GM18861 (cell line): ENCODE results near the gene MPPED1.

Source experiments
- ATAC-seq: cut with Tn5 transposase; IDR thresholded peaks from one replicate; pipeline ENCODE4 v1.9.1; 2021; ENCODE audit not compliant: unreplicated experiment

The MPPED1 gene, protein sequence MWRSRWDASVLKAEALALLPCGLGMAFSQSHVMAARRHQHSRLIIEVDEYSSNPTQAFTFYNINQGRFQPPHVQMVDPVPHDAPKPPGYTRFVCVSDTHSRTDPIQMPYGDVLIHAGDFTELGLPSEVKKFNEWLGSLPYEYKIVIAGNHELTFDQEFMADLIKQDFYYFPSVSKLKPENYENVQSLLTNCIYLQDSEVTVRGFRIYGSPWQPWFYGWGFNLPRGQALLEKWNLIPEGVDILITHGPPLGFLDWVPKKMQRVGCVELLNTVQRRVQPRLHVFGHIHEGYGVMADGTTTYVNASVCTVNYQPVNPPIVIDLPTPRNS

DNA sequence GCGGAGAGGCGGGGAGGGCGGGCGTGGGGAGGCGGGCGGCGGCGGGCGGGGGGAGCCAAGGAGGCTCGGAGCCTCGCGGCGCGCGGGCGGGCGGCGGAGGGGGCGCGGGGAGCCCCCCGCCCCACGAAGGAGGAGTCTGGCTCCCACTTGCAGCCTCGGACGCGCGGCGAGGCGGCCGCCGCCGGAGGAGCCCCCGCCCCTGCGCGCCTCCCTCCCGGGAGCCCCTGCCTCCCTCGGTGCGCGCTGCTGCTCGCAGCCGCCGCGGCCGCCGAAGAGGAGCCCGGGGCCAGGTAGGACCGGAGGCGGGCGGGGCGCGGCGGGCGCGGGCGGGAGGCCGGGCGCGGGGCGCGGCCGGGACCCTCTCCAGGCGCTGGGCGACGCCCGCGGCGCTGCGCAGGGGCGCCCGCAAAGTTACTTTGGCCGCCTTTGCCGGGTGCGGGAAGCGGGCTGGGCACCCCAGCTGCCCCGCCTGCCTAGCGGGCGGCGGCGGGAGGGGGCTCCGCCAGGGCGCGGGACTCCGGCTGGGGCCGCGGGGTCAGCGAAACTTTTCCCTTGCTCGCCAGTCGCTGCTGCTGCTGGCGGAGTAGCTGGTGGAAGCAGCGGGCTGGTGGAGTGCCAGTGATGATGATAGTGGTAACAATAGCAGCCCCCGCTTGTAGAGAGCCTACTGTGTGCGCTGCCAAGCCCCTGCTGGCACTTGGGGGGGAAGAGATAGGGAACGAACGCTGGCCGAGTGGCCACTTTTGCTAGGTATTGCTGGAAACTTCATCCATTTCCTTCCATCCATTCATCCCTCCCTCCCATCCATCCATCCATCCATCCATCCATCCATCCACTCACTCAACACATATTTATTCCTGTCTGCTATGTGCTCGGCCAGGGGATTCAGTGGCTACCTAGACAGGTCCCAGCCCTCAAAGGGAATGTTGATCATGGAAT, at the start of gene MPPED1:
TSS of gene MPPED1 (plus strand) at position 146 of the 939 bp plus-strand sequence. CDS start 12,972 bp downstream, outside the sequence.
- no peak for ATAC-seq

GRCh38 chr22:43363315-43364168, 48.3 kb upstream of the MPPED1 start:
- no peak for ATAC-seq

DNA sequence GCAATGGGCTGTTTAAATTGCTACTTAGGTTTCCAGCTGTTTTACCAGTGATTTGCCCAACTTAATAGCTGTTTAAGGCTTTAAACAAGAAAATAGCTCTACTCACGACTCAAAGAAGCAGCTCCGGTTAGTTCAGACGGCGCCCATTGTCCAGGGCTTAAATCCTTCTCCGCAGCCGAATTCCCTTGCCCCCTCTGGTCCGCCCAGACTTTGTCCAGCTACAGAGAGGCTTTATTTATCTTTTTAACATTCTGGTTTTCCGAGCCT, 47.7 kb upstream of the MPPED1 start:
- ATAC-seq, result no peak

- ATAC-seq, result no peak
Observed at GRCh38 chr22:43365715-43366440, 45.9 kb upstream of the MPPED1 start.

DNA sequence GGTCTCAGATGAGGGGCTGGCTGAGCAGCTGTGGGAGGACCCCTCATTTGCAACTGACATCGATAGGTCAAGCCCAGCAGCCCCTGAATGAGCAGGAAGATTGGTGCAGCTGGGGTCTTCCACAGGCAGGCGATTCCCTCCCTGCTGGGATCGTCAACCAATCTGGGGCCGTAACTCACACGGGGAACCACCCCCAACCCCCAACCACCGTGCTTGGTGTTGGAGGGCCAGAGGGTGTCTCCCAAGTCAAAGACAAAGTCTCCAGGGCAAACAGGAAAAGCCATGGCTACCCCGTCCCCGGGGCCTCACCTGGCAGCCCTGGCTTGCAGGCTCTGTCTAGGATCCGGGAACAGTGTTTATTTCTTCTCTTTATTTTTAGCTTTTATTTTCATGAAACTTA, 41.8 kb upstream of the MPPED1 start:
- no peak for ATAC-seq

DNA sequence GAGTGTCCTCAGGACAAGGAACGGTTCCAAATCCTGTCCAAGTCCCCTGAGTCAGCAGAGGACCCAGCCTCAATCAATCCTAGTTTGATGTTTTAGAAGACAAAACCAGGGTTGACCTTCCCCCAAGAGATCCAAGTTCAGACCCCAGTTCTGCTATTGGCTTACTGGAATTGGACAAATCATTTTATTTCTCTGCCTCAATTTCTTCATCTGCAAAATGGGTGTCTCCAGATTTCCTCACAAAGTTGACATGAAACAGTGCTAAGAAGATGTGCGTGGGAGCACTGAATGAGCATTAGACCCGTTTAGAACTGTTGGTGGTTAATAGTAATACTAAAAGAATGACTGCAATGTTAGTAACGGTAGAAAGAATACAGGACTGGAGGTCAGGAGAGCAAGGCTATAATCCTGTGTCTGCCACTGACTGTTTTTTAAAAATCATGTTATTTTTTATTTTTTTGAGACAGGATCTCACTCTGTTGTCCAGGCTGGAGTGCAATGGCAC, 35.8 kb upstream of the MPPED1 start:
- no peak for ATAC-seq

DNA sequence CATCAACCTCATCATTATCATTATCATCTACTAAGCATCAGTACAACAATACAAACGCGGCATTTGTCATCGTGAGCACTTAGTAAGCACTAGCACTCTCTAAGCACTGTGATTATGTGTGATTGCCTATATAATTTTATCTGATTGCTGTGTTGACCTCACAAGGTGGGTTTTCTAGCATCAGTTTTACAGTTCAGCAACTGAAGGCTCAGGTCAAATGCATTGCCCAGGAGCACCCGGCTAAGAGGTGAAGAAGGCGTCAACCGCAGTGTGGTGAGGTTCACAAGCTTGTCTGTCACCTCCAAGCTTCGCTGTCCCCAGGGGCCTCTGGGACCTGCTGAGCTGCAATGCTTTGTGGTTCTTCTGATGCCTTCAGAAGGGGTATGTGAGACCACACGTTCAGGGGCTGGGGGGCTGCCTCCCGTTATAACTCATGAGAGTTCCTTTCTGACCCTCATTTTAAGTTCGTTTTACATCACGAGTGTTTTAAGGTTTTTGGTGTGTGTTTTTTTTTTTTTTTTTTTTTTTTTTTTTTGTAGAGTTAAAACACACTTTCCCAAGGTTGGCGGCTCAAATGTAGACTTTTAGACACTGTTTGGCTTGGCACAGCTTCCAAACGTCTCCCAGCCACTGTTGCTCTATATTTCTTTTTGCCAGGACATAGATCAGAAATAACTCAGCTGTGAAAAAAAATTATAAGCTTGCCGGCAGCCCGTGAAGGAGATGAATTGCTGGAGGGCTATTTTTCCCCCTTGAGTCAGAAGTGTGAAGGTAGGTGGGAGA, 34.9 kb upstream of the MPPED1 start:
- ATAC-seq, result no peak

DNA sequence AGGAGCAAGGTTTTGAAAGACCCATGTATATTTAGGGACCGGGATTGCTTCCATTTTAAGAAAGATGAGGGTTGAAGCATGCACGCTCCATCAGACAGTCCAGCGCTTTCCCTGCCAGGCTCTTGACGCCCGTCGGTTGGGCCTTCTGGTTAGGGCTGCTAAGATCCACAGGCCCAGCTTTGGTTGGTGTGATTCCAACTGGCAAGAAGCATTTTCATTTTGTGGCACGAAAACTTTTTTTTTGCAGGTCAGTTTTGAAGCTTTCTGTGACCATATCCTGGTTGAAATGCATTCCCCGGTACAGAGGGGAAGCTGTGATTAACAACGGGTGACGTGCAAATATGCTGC, 34.3 kb upstream of the MPPED1 start:
- no peak for ATAC-seq

DNA sequence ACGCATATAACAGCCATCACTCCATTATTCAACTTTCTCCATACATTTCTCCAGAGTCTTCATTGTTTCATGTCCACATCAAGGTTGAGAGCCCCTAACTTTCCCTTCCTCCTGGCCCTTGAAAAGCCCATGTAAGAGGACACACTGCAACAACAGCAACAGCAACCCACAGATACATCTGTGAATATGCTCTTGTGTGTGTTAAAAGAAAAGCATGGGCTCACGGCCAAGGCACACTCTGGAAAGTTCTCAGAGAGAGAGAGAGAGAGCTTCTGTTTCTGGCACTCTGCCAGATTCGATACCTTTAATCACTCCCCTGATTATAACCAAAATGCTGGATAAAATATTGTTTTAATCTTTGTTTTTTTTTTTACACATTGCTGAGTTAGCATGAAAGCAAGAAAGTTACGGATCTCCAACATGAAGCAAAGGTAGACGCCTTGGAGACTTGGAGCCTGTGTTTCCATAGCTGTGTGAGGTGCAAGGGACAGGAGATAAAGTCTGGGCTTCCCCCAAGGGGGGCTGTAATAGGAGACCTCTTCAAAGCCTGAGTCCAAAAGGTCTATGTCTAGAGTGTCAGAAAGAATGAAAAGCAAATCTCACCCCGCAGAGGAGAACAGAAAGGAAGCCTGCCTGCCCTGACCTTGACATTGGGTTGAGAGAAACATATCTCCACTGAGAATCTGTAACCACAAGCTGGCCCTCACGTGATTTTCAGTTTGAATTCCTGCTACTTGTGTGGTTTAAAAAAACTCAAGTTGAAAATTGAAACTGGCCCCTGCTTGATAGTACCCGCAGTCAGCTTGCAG, 33.7 kb upstream of the MPPED1 start:
- no peak for ATAC-seq

GRCh38 chr22:43381693-43382092, 30.1 kb upstream of the MPPED1 start:
- ATAC-seq, result no peak

DNA sequence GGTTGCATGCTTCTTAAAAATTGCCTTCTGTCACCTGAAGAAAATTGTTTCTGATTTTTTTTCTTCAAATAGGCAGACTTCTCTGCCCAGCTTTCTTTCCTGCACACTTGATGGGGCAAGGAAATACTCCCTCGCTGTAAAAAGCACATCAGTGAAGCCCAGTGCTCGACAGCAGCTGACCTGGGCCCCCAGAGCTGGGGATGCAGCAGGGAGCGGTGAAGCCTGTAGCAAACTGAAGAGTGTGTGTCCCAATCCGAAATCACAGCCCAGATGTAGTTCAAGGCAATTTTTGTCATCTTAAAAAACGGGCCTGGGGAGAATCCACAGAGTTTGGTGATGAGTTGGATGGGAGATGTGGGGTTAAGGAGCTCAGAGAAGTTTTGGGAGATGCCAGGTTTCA, 27.0 kb upstream of the MPPED1 start:
- no peak for ATAC-seq

DNA sequence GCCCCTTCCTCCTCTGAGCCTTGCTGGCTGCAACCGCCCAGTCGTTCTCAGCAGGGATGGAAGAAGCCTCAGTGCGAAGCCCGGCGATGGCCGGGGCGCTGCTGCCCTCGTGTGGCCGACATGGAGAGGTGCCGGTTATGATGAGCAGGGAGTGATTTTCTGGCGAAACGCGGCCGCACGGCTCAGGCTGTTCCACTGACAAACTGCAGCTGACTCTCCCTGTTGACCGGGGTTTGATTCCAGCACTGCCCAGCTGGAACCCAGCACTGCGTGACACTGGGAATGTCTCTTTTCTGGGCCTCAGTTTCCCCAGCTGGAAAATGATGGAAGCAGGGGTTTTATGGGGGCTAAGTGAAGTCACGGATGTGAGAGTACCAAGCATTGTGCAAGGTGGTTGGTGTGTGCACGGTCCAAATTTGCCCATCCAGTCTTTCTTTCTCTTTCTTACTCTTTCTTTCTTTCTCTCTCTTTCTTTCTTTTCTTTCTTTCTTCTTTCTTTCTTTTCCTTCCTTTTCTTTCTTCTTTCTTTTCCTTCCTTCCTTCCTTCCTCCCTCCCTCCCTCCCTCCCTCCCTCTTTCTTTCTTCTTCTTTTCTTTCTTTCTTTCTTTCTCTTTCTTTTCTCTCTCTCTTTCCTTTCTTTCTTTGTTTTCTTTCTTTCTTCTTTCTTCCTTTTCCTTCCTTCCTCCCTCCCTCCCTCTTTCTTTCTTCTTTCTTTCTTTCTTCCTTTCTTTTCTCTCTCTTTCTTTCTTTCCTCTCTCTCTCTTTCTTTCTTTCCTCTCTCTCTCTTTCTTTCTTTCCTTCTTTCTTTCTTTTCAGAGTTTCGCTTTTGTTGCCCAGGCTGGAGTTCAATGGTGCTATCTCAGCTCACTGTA, 25.8 kb upstream of the MPPED1 start:
- no peak for ATAC-seq

- no peak for ATAC-seq
Observed at GRCh38 chr22:43387815-43388214, 24.0 kb upstream of the MPPED1 start.

DNA sequence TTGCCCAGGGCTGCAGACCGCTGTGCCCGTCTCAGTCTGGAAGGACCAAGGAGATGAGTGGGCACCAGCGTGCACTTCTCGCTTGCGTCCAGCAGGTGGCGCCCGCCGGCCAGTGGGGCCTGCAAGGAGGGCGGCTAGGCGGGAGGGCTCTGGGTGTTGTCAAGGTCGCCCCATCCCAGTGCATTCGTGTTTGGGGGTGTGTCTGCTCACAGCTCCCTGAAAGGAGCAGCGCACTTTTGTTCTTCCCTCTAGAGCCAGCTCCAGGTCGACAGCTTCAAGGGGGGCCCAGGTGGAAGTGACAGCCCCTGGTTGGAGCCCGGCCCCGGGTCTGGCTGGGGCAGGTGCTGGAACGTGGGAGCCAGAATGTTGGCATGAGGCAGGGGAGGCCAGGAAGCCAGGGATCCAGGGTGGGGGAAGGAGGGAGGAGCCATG, 23.4 kb upstream of the MPPED1 start:
- ATAC-seq, result no peak

DNA sequence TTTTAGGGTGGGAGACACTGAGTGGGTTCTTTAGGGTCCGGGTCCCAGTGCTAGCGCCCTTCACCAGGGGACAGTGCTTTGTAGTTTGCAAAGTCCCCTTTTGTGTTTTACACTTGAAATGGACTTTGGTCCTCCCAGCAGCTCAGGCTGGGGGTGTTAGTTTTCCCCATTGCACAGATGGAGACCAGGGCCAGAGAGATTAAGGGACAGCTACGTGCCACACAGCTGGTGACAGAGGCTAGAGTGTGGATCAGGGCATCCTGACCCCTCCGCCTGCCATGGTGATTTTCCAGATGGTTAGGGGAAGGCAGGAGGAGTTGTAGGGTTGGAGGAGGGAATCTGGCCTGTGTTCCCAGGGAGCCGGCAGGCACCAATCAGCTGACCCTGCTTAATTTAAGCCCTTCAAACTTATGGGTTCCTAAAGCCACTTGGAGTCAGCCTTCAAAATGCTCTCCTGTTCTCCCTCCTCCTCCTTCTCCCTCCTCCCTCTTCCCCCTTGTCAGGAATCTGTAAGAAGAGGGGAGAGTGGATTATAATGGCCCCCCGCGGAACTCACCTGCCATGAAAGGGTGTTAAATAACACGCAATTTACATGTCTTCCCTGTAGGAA, 22.5 kb upstream of the MPPED1 start:
- ATAC-seq, result no peak

DNA sequence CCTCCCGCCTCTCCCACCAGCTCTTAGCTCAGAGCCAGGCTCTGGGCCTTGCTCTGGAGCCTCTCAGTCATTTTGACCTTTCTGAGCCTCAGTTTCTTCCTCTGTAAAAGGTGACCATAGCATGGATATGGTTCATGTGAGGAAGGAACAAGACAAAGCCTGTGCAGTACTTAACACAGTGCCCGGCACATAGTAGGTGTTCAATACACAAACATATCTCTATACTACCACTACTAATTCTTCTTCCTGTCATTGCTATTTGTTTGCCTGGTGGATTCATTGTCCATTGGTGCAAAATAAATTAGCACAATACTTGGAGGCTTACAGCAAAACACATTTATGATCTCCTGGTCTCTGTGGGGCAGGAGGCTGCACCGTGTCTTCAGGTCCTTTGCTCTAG, 21.6 kb upstream of the MPPED1 start:
- no peak for ATAC-seq

DNA sequence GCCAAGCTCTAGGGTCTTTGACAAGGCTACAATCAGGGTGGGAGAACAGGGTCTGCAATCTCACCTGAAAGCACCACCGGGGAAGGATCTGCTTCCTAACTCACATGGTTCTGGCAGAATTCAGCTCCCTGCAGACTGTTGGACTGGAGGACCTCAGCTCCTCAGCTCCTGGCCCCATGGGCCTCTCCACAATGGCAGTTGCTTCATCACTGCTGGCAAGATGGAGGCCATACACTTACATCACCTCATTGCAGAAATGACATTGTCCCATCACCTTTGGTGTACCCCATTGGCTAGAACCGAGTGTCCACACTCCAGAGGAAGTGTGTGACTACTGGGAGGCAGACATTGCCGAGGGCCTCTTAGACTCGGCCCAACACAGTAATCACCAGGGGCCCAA, 20.9 kb upstream of the MPPED1 start:
- ATAC-seq, result no peak

DNA sequence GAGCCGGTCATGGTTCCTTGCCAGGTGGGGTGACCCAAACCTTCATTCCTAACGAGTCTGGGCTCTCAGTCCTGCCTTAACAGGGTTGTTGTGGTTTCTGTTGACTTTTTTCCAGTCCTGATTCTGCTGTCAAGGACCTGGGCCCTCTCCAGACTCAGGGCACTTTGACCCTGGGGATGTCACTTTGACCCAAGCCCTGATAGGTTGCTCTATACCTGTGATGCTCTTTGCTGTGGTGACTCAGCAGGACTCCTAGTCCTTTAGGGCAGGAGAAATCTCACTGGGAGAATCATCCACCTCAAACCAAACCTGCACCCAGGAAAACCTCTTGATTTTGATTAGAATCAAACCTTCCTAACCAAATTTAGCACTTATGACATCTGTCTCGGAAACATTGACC, 20.5 kb upstream of the MPPED1 start:
- ATAC-seq, result no peak
